ENCODE results near the gene EPN2.

DNA sequence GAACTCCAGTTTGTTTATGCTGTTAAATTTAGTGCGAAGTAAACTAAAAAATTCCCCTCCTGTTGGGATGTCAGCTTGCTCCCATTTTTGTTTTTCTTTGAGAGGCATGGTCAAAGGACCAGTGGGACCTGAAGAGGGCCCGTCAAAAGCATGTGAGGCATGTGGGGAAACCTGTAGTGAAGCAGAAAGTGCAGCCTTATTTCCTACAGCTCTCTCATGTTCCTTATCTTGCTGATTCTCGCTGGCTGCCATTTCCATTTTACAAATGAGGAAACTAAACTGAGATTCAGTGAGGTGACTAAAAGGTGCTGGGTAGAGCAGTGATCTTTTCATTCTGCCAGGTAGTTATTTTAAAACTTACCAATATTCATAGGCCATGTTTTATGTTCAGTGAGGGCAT, 27.1 kb downstream of the EPN2 start:
- TF ChIP-seq CEBPB (IDR thresholded peaks at IDR 0.05; ENCODE audit: borderline replicate concordance in 1 of 2, low read depth in 2 of 2, low read length in 2 of 2) (no peak), CREB1 (IDR thresholded peaks at IDR 0.05; ENCODE audit: low read depth) (no peak), CBX5 (IDR thresholded peaks at IDR 0.05; ENCODE audit: low read depth) (no peak)

All from GM12878 (cell line).